8988T (cell line): ENCODE data around the gene BACE2.

Experiments used
- DNase-seq: peaks from one replicate; pipeline ENCODE4 v3.0.0; 2011

Gene BACE2

GRCh38 chr21:41325138-41325912, 157.4 kb downstream of the BACE2 start:
- DNase-seq, result no peak

- DNase-seq, result no peak
These were observed 158.6 kb downstream of the BACE2 start for GRCh38 chr21:41326414-41327080.

GRCh38 chr21:41327753-41328152, 159.8 kb downstream of the BACE2 start:
- no peak for DNase-seq

- DNase-seq, result no peak
These were observed 161.0 kb downstream of the BACE2 start for GRCh38 chr21:41328660-41329607.
